ENCODE measurements around the gene PKIB. TPM values are rescaled to one million over a fixed set of nuclear protein-coding genes. Genes with fewer than 3 reads are reported as not detected.

The PKIB gene
- total and polyA plus RNA-seq, 2 of the 4 experiments (the other 2 are of a cell fraction) = 6.3 to 13.1 TPM

- no peak overlapping the region for H2AFZ ChIP-seq (replicated peaks; ENCODE audit: low read length, poor library complexity)
- H4K91ac ChIP-seq (ENCODE audit: insufficient read depth, low read depth, low read length) = no peak overlapping the region
- H4K8ac ChIP-seq (ENCODE audit: low read depth in 2 of 2, low read length in 2 of 2) = no peak overlapping the region
- no peak overlapping the region for H3K23ac ChIP-seq (ENCODE audit: low read depth, low read length)
- dilution Hi-C loops (cut with HindIII; ENCODE audit: low sequenced_read_pairs, unreplicated experiment) = no loop called here
- no peak overlapping the region for H3K4me2 ChIP-seq (ENCODE audit: low read depth, low read length)
- ChIA-PET POLR2A (ENCODE audit: unreplicated experiment) (no interaction called here), CTCF (interaction anchor here (1.3 to 1.9 kb wide), 3 partner anchors 11 to 99 kb away, joined by 3 to 8 read pairs (median 4); no protein-coding TSS in a partner anchor)
- H3K27ac ChIP-seq (ENCODE audit: insufficient read depth, low read length) = no peak overlapping the region
- no peak overlapping the region for H2BK15ac ChIP-seq (ENCODE audit: low read depth, low read length)
- no peaks in the 10 kb centered on the region for H3K9me1 ChIP-seq (ENCODE audit: insufficient read depth, low read length)
- no peak overlapping the region for H2BK120ac ChIP-seq (ENCODE audit: low read depth, low read length)
- no peaks in the 10 kb centered on the region for H3K79me1 ChIP-seq (ENCODE audit: low read depth in 1 of 2, low read length in 2 of 2)
- no TSS peak for BruUV-seq (replicated peaks)
- H4K5ac ChIP-seq (ENCODE audit: low read depth, low read length) = no peak overlapping the region
- no peak overlapping the region for H3K9ac ChIP-seq (ENCODE audit: low read depth, low read length)
- peaks cover 2% of the 10 kb centered on the region; the same call in 1 of the 2 replicates for H3K4me1 ChIP-seq (ENCODE audit: control insufficient read depth, insufficient read depth, low read length)
- no peak overlapping the region for H3K4ac ChIP-seq (ENCODE audit: low read depth, low read length)
- intact Hi-C loops (cut with micrococcal nuclease) = no loop called here
- no peak overlapping the region for H2BK5ac ChIP-seq (ENCODE audit: low read depth, low read length, poor library complexity, severe bottlenecking)
- H4K20me1 ChIP-seq (ENCODE audit: insufficient read depth, low read length) = no peaks in the 10 kb centered on the region
- in situ Hi-C loops (cut with MboI; ENCODE audit: low sequenced_read_pairs) = no loop called here
- WGBS, 2 experiments (ENCODE audit: extremely low coverage in 2 of 2, insufficient read length in 1 of 2) = no CpG with 5 or more reads among the region's 2 CpGs
- peaks cover 3% of the 10 kb centered on the region for H3K27me3 ChIP-seq (ENCODE audit: control insufficient read depth, insufficient read depth, low read length)
- H2AK5ac ChIP-seq (ENCODE audit: low read depth, low read length) = no peak overlapping the region
- no peak overlapping the region for H3K18ac ChIP-seq (ENCODE audit: low read depth, low read length)
- no peak overlapping the region for H3K14ac ChIP-seq (replicated peaks; ENCODE audit: low read depth, low read length)
- no peaks in the 10 kb centered on the region for H3K9me3 ChIP-seq (ENCODE audit: control insufficient read depth, insufficient read depth, low read length)
- DNase-seq (no peak), ATAC-seq (ENCODE audit: low read depth) (no peak)
- TF ChIP-seq FOS (IDR thresholded peaks at IDR 0.05; ENCODE audit: low read depth, low read length) = no peak
- no peak for TF ChIP-seq BHLHE40 (IDR thresholded peaks at IDR 0.05; ENCODE audit: low read depth, low read length)
- TF ChIP-seq, protein P1, sequence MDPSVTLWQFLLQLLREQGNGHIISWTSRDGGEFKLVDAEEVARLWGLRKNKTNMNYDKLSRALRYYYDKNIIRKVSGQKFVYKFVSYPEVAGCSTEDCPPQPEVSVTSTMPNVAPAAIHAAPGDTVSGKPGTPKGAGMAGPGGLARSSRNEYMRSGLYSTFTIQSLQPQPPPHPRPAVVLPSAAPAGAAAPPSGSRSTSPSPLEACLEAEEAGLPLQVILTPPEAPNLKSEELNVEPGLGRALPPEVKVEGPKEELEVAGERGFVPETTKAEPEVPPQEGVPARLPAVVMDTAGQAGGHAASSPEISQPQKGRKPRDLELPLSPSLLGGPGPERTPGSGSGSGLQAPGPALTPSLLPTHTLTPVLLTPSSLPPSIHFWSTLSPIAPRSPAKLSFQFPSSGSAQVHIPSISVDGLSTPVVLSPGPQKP (IDR thresholded peaks at IDR 0.05; ENCODE audit: borderline replicate concordance, low read depth, low read length) = no peak
- TF ChIP-seq RFX5 (IDR thresholded peaks at IDR 0.05; ENCODE audit: low read depth, low read length) = no peak
- no peak for TF ChIP-seq CEBPB (IDR thresholded peaks at IDR 0.05; ENCODE audit: low read depth, low read length)
- no peak for TF ChIP-seq RAD21 (IDR thresholded peaks at IDR 0.05; ENCODE audit: low read length)
- TF ChIP-seq NFE2L2 (IDR thresholded peaks at IDR 0.05; ENCODE audit: low read depth, low read length) = no peak
- TF ChIP-seq, protein P2, sequence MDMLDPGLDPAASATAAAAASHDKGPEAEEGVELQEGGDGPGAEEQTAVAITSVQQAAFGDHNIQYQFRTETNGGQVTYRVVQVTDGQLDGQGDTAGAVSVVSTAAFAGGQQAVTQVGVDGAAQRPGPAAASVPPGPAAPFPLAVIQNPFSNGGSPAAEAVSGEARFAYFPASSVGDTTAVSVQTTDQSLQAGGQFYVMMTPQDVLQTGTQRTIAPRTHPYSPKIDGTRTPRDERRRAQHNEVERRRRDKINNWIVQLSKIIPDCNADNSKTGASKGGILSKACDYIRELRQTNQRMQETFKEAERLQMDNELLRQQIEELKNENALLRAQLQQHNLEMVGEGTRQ (IDR thresholded peaks at IDR 0.05; ENCODE audit: low read depth, low read length) = no peak
- H2AK9ac ChIP-seq (replicated peaks; ENCODE audit: low read depth, low read length, poor library complexity) = no peak overlapping the region
- H3K36me3 ChIP-seq (ENCODE audit: control insufficient read depth, insufficient read depth, low read length) = no peaks in the 10 kb centered on the region
- no peak overlapping the region for H3K56ac ChIP-seq (ENCODE audit: extremely low read depth, insufficient read depth, low read length)
- H3K4me3 ChIP-seq (ENCODE audit: insufficient read depth, low read depth, low read length) = no peak overlapping the region
- no peak overlapping the region for H2BK20ac ChIP-seq (ENCODE audit: low read depth, low read length)
Observed at GRCh38 chr6:122740936-122741335, 130.7 kb downstream of the PKIB start.

Data from IMR-90 (cell line).